Astrocyte of the cerebellum (primary cell): ENCODE measurements around the gene DAB2IP.

Experiments used
- DNase-seq: peaks from one replicate; pipeline ENCODE4 v3.0.0-alpha.2; 2011; ENCODE audit warnings: low read depth
- H3K4me3 ChIP-seq: 2 replicates; pipeline ENCODE4 v1.5.1; 2011; ENCODE audit warnings: mild to moderate bottlenecking, low read depth, low read length, moderate library complexity
- CTCF ChIP-seq: IDR thresholded peaks from 2 replicates; pipeline ENCODE4 v1.5.1; 2012; ENCODE audit warnings: low read length, low read depth, moderate library complexity, mild to moderate bottlenecking; ENCODE audit errors: missing control alignments
- in situ Hi-C: cut with HindIII; loops from 2 replicates; pipeline ENCODE4 v1.10.0; 2017; ENCODE audit warnings: low sequenced_read_pairs

DAB2IP gene

GRCh38 chr9:121661328-121661727, 9.9 kb downstream of the DAB2IP start:
- DNase-seq, result no peak
- no peak overlapping the region for H3K4me3 ChIP-seq
- in situ Hi-C loops, result no loop called here
- no peak for TF ChIP-seq CTCF

GRCh38 chr9:121662359-121662758, 10.9 kb downstream of the DAB2IP start:
- DNase-seq, result no peak
- in situ Hi-C loops, result no loop called here
- TF ChIP-seq CTCF, result no peak

GRCh38 chr9:121662891-121663580, 11.6 kb downstream of the DAB2IP start:
- H3K4me3 ChIP-seq, result no peak overlapping the region
- DNase-seq, result no peak
- no peak for TF ChIP-seq CTCF
- in situ Hi-C loops, result no loop called here

More at GRCh38 chr9:121662359-121662758, 10.9 kb downstream of the DAB2IP start:
- no peak overlapping the region for H3K4me3 ChIP-seq

GRCh38 chr9:121663591-121663990, 12.2 kb downstream of the DAB2IP start:
- in situ Hi-C loops, result no loop called here
- H3K4me3 ChIP-seq, result no peak overlapping the region
- TF ChIP-seq CTCF, result no peak
- DNase-seq, result no peak

GRCh38 chr9:121666294-121666693, 14.9 kb downstream of the DAB2IP start:
- in situ Hi-C loops, result no loop called here
- TF ChIP-seq CTCF, result no peak
- no peak for DNase-seq
- H3K4me3 ChIP-seq, result no peak overlapping the region

- TF ChIP-seq CTCF, result no peak
- H3K4me3 ChIP-seq, result no peak overlapping the region
- DNase-seq, result no peak
- in situ Hi-C loops, result no loop called here
These were observed 15.8 kb downstream of the DAB2IP start for GRCh38 chr9:121667214-121667613.
